ENCODE results near the gene BROX.

The BROX gene

GRCh38 chr1:222704260-222704659, 8.1 kb upstream of the BROX start:
- CTCF ChIA-PET = no interaction called here
- TF ChIP-seq NFRKB (IDR thresholded peaks at IDR 0.05) (no peak), FOXA1 (IDR thresholded peaks at IDR 0.05) (no peak), ELF4 (IDR thresholded peaks at IDR 0.05) (no peak)
- POLR2A ChIA-PET = no interaction called here
- no peak for DNase-seq (ENCODE audit: extremely low spot score)

- ChIA-PET CTCF (interaction anchor here (0.6 kb wide), 1 partner anchor 18 kb away, joined by 3 read pairs; no protein-coding TSS in a partner anchor), POLR2A (no interaction called here)
- TF ChIP-seq ZNF384 (IDR thresholded peaks at IDR 0.05) (no peak), HDGF (IDR thresholded peaks at IDR 0.05; ENCODE audit: borderline replicate concordance) (no peak)
- DNase-seq (ENCODE audit: extremely low spot score) = no peak
Observed at GRCh38 chr1:222706815-222707214, 5.5 kb upstream of the BROX start.

- ChIA-PET CTCF (no interaction called here), POLR2A (no interaction called here)
- no peak for DNase-seq (ENCODE audit: extremely low spot score)
- TF ChIP-seq TARDBP (IDR thresholded peaks at IDR 0.05) = no peak
- no peak for TF ChIP-seq HDGF (IDR thresholded peaks at IDR 0.05; ENCODE audit: borderline replicate concordance)
- TF ChIP-seq NFRKB (IDR thresholded peaks at IDR 0.05) = no peak
- no peak for TF ChIP-seq SUZ12 (IDR thresholded peaks at IDR 0.05)
- TF ChIP-seq L3MBTL2 (conservative IDR thresholded peaks at IDR 0.05) = no peak
- TF ChIP-seq LEF1 (IDR thresholded peaks at IDR 0.05; ENCODE audit: borderline replicate concordance) = no peak
- TF ChIP-seq FOXM1 (IDR thresholded peaks at IDR 0.05; ENCODE audit: borderline replicate concordance) = no peak
- TF ChIP-seq FOXK2 (IDR thresholded peaks at IDR 0.05) = no peak
- no peak for TF ChIP-seq SP1 (IDR thresholded peaks at IDR 0.05)
Observed at GRCh38 chr1:222709700-222710153, 2.6 kb upstream of the BROX start.

- TF ChIP-seq L3MBTL2 (conservative IDR thresholded peaks at IDR 0.05) (peak; percentile 28; the same call in 1 of the 2 replicates), BHLHE40 (IDR thresholded peaks at IDR 0.05; ENCODE audit: borderline replicate concordance) (no peak)
- ChIA-PET POLR2A (interaction anchor here (0.6 to 1.1 kb wide), 2 partner anchors 17 to 401 kb away, joined by 3 read pairs; no protein-coding TSS in a partner anchor), CTCF (no interaction called here)
- peak; percentile 52 for DNase-seq (ENCODE audit: extremely low spot score)
Observed at GRCh38 chr1:222711319-222712252, 778 bp upstream of the BROX start.

GRCh38 chr1:222713091-222713961, 962 bp downstream of the BROX start:
- POLR2A ChIA-PET = interaction anchor here (0.7 to 1.4 kb wide), 8 partner anchors 9 to 399 kb away, joined by 3 to 5 read pairs (median 3); partner anchors contain the start of gene FAM177B
- CTCF ChIA-PET = interaction anchor here (0.5 kb wide), 1 partner anchor 10 kb away, joined by 3 read pairs; no protein-coding TSS in a partner anchor

GRCh38 chr1:222716393-222716792, 4.0 kb downstream of the BROX start:
- DNase-seq (ENCODE audit: extremely low spot score) = no peak
- ChIA-PET POLR2A (no interaction called here), CTCF (no interaction called here)
- TF ChIP-seq L3MBTL2 (conservative IDR thresholded peaks at IDR 0.05) (no peak), LEF1 (IDR thresholded peaks at IDR 0.05; ENCODE audit: borderline replicate concordance) (no peak), ARNT (IDR thresholded peaks at IDR 0.05) (no peak), FOXK2 (IDR thresholded peaks at IDR 0.05) (no peak), SP1 (IDR thresholded peaks at IDR 0.05) (no peak), CTBP1 (IDR thresholded peaks at IDR 0.05; ENCODE audit: borderline replicate concordance) (no peak), HDGF (IDR thresholded peaks at IDR 0.05; ENCODE audit: borderline replicate concordance) (no peak), FOXM1 (IDR thresholded peaks at IDR 0.05; ENCODE audit: borderline replicate concordance) (no peak), BHLHE40 (IDR thresholded peaks at IDR 0.05; ENCODE audit: borderline replicate concordance) (no peak), SUZ12 (IDR thresholded peaks at IDR 0.05) (no peak)

More at GRCh38 chr1:222713091-222713961, 962 bp downstream of the BROX start:
- peak; percentile 49; the same call in 1 of the 2 replicates for TF ChIP-seq BHLHE40 (IDR thresholded peaks at IDR 0.05; ENCODE audit: borderline replicate concordance)
- TF ChIP-seq CTBP1 (IDR thresholded peaks at IDR 0.05; ENCODE audit: borderline replicate concordance) = no peak
- no peak for TF ChIP-seq TARDBP (IDR thresholded peaks at IDR 0.05)
- TF ChIP-seq SP1 (IDR thresholded peaks at IDR 0.05) = no peak
- no peak for TF ChIP-seq FOXA1 (IDR thresholded peaks at IDR 0.05)
- no peak for TF ChIP-seq LEF1 (IDR thresholded peaks at IDR 0.05; ENCODE audit: borderline replicate concordance)
- no peak for TF ChIP-seq FOXM1 (IDR thresholded peaks at IDR 0.05; ENCODE audit: borderline replicate concordance)
- peak; percentile 79 for TF ChIP-seq ELF4 (IDR thresholded peaks at IDR 0.05)
- TF ChIP-seq HDGF (IDR thresholded peaks at IDR 0.05; ENCODE audit: borderline replicate concordance) = no peak
- peak; percentile 53; the same call in 1 of the 2 replicates for TF ChIP-seq L3MBTL2 (conservative IDR thresholded peaks at IDR 0.05)
- no peak for TF ChIP-seq SUZ12 (IDR thresholded peaks at IDR 0.05)
- TF ChIP-seq ARNT (IDR thresholded peaks at IDR 0.05) = no peak
- TF ChIP-seq FOXK2 (IDR thresholded peaks at IDR 0.05) = peak; percentile 94
- peak; percentile 87 for DNase-seq (ENCODE audit: extremely low spot score)

- CTCF ChIA-PET = no interaction called here
- no peak for DNase-seq (ENCODE audit: extremely low spot score)
- POLR2A ChIA-PET = interaction anchor here (1.0 kb wide), 1 partner anchor 18 kb away, joined by 3 read pairs; no protein-coding TSS in a partner anchor
- TF ChIP-seq L3MBTL2 (conservative IDR thresholded peaks at IDR 0.05) = no peak
- TF ChIP-seq ZNF384 (IDR thresholded peaks at IDR 0.05) = no peak
- TF ChIP-seq ARNT (IDR thresholded peaks at IDR 0.05) = no peak
- TF ChIP-seq PKNOX1 (IDR thresholded peaks at IDR 0.05) = no peak
- TF ChIP-seq LEF1 (IDR thresholded peaks at IDR 0.05; ENCODE audit: borderline replicate concordance) = no peak
- no peak for TF ChIP-seq NFRKB (IDR thresholded peaks at IDR 0.05)
- TF ChIP-seq HDGF (IDR thresholded peaks at IDR 0.05; ENCODE audit: borderline replicate concordance) = no peak
- TF ChIP-seq FOXM1 (IDR thresholded peaks at IDR 0.05; ENCODE audit: borderline replicate concordance) = no peak
- no peak for TF ChIP-seq FOXK2 (IDR thresholded peaks at IDR 0.05)
- TF ChIP-seq FOXA1 (IDR thresholded peaks at IDR 0.05) = no peak
- TF ChIP-seq SP1 (IDR thresholded peaks at IDR 0.05) = no peak
- TF ChIP-seq CTBP1 (IDR thresholded peaks at IDR 0.05; ENCODE audit: borderline replicate concordance) = no peak
Observed at GRCh38 chr1:222728746-222729145, 16.4 kb downstream of the BROX start.
